DMS153 treated with DMSO at 0.1 percent for 48 hours (cell line): Measurements from ENCODE around the gene ENDOG.
"Not testable (repeated sequence)": the region's sequence is repeated elsewhere in the genome, so short reads cannot be mapped to it uniquely, and the experiment has no call there.

Experiments
- DNase-seq: peaks from one replicate; lab custom pipeline; 2025; ENCODE audit not compliant: unreplicated experiment; lab: John Stamatoyannopoulos, UW

ENDOG gene

DNA sequence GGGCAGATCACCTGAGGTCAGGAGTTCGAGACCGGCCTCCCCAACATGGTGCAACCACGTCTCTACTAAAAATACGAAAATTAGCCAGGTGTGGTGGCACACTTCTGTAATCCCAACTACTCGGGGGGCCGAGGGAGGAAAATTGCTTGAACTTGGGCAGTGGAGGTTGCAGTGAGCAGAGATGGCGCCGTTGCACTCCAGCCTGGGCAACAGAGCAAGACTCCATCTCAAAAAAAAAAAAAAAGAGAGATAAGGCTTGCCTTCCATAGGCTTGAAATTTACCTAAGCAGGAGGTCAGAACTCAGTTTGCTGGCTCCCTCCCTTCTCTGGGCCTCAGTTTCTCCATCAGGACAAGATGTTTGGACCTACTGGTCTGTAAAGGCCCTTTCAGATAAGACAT lies 10.0 kb downstream of the ENDOG start:
- DNase-seq = no peak

DNA sequence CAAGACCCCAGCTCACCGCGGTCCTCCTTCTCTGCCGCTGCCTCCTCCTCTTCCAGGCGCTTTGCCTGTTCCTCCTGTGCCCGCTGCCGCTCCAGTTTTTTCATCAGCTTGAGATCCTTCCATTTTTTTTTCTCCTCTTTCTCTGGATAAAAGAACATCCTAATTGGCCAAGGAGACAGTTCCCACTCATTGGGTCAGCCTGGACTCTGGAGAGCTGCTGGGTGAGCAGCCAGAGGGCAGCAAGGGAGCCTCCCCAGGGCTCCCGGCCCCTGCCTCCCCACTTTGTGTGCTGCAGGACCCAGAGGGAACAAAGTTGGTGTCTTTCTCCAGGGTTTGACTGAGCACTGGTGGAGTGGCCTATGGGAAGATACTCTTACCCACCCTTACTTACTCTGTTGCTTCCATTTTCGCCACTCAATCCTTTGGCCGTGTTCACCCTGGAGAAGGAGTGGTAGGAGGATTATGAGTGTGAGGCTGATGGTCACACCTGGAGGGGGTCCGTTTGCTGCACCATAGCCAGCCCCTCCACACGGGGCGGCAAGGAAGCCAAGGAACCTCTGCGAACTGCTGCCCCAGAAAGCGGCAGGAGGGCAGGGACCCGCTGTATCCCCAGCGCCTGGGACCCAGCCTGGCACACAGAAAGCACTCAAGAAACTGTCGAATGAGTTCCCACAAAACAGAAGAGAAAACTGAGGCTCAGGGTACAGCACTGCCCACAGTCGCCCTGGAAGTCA lies 10.6 kb downstream of the ENDOG start:
- no peak for DNase-seq

DNA sequence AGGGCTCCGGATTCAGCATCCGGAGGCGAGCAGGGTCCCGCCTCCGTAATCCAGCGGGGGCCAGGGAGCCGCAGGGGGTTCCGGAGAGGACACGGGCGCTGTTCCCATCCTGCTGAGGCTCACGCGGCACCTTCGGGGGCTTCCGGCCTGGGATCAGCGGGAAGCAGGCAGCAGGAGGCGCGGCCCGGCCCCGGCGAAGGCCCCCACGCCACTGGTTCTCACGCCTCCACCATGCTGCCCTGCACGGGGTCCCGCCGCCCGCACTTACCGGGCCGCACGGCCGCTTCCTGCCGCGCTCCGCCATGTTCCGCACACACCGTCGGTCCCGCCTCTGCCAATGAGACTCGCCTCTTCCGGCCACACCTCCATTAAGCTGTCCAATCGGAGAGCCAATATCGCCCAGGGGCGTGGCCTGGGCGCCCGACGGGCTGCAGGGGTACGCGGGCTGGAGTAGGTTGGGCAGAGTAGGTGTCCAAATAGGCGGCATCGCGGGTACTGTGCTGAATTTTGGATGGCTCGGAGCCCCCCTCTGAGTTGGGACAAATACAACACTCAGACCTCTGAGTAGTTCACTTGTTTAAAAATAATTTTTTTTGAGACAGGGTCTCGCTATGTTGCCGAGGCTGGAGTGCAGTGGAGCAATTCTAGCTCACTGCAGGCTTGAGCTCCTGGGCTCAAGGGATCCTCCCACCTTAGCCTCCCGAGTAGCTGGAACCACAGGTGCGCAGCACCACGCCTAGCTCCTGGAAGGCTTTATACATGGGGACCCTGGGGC lies 11.4 kb downstream of the ENDOG start, which contains the start of gene SPOUT1:
Gene SPOUT1, minus strand, starts transcription at position 318 of the 775 bp plus-strand sequence. Its CDS starts 14 bp downstream, at position 304.
- DNase-seq = peak; percentile 82

DNA sequence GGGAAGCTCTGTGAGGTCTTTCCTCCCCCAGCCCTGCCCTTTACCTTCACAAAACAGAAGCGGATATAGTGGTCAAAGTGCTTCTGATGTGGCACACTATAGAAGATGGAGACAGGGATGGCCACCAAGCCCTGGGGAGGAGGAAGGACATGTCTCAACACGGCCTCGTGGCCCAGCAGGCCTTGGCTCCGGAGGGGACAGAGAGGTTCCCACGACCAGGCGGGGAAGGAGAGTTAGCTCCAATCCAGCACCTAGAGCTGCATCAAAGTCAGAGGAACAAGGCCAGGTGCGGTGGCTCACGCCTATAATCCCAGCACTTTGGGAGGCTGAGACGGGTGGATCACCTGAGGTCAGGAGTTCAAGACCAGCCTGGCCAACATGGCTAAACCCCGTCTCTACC lies 15.4 kb downstream of the ENDOG start:
- DNase-seq = no peak

DNA sequence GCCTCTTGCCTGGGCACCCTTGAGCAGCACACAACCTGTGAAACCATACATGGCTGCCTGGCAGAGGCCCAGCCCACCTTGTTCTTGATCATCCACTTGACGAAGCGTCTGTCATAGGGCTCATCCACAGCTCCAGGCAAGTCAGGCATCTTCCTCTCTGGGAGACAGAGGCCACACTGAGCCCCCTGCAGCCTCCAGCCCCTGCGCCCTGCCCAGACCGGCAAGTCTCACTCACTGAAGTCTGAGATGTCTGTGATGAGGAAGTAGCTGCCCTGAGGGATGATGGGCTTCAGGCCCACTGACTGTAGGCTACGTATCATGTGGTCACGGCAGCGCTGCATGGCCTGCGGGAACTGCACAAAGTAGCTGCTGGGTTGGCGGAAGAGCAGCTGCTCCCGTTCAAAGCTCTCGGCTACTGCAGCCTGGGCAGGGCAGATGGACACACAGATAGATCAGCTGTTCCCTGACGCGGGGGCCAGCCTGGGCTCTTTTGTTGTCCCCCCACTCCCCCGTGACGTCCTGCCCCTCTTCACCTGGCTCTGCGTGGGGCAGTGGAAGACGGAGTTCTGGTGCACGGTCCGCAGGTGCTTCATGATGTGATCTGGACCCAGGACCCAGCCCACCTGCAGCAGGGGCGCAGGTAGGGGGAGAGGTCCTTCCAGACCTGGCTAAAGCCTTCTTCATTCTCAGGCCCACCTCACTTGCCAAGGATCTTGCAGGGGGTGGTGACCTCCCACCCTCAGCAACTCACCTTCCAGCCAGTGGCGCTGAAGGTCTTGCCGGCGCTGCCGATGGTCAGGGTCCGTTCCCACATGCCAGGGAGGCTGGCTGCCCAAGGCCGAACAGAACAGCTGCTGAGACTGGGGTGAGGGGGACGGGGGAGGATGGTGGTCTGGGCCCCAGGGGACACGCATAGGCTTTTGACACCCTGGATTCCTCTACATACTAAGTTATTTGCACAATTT lies 17.2 kb downstream of the ENDOG start:
- no peak for DNase-seq

DNA sequence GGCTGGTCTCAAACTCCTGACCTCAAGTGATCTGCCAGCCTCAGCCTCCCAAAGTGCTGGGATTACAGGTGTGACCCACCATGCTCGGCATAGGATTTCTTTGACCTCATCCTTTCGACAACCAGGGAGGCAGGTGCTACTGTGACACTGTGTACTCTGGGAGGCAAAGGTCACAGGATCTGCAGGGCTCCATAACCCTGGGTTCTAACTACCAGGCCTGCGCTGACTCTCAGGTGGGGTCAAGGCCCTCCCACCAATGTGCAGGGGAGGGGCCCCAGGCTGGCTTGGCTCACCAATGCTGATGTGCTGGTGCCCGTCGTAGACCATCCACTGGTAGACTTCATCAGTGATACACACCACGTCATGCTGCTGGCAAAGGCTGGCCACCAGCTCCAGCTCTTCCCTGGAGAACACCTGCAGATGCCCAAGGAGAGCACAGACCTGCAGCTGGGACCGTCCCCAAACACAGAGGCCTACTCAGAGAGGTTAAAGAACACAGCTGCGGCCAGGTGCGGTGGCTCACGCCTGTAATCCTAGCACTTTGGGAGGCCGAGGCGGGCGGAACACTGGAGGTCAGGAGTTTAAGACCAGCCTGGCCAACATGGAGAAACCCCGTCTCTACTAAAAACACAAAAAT lies 18.3 kb downstream of the ENDOG start:
- DNase-seq = no peak

DNA sequence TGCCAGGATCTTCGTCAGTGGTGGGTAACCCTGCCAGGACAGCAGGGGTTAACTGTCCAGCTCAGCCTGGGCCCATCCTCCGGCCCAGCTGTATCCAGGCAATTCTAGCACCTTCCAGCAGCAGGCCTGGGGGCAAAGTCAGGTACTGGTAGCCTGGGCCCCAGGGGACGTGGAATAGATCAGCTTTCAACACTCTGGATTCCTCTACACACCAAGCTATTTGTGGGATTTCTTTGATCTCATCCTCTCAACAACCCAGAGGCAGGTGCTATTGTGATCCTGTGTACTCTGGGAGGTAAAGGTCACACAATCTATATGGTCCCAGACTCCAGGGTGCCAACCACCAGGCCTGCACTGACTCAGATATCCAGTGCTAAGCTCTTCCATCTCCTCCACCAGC lies 20.0 kb downstream of the ENDOG start:
- no peak for DNase-seq

DNA sequence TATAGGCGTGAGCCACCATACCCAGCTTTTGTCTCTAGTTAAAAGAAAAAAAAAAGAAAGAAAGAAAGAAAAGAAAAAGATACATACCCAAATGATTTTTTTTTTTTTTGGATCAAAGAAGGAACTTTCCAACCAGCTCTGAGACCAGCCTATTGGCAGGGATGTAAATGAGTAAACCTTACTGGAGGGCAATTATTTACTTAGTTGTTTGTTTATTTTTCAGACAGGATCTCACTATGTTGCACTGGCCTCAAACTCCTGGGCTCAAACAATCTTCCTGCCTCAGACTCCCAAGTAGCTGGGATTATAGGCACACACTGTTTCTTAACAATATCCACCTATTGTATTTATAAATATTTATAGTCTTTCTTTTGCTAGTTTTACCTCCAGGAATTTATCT lies 22.2 kb downstream of the ENDOG start:
- DNase-seq = no peak

DNA sequence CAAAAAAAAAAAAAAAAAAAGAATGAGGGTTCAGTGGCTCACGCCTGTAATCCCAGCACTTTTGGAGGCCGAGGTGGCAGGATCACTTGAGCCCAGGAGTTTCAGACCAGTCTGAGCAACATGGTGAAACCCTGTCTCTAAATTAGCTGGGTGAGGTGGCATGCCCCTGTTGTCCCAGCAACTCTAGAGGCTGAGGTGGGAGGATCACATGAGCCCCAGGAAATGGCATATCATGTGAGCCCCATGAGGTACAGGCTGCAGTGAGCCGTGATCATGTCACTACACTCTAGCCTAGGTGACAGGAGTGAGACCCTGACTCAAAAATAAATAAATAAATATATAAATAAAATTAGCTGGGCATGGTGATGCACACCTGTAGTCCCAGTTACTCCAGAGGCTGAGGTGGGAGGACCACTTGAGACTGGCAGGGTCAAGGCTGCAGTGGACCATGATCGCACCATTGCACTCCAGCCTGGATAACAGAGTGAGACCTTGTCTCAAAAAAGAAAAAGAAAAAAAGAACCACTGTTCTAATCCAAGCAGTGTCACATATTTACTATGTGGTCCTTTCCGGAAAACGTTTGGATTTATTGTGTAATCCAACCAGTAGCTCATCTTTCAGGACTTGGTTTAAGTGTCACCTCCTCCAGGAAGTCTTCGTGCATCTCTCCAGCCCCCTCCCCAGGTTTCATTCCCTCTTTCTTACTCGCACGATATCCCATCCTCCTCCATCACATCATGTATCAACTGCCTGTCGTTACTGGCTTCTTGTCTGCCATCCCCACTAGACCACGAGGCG lies 23.6 kb downstream of the ENDOG start:
- DNase-seq = no peak

DNA sequence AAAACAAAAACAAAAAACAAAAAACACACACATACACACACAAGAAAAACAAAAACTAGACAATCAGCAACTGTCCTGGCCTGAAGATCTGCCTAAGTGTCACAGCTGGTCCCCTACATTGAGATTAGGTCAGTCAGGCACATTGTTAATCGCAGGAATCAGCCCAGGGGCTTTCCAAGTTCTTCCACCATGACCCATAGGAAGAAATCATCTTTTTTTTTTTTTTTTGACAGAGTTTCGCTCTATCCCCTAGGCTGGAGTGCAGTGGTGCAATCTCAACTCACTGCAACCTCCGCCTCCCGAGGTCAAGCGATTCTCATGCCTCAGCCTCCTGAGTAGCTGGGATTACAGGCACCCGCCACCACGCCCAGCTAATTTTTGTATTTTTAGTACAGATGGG lies 24.9 kb downstream of the ENDOG start:
- DNase-seq = not testable (repeated sequence)

DNA sequence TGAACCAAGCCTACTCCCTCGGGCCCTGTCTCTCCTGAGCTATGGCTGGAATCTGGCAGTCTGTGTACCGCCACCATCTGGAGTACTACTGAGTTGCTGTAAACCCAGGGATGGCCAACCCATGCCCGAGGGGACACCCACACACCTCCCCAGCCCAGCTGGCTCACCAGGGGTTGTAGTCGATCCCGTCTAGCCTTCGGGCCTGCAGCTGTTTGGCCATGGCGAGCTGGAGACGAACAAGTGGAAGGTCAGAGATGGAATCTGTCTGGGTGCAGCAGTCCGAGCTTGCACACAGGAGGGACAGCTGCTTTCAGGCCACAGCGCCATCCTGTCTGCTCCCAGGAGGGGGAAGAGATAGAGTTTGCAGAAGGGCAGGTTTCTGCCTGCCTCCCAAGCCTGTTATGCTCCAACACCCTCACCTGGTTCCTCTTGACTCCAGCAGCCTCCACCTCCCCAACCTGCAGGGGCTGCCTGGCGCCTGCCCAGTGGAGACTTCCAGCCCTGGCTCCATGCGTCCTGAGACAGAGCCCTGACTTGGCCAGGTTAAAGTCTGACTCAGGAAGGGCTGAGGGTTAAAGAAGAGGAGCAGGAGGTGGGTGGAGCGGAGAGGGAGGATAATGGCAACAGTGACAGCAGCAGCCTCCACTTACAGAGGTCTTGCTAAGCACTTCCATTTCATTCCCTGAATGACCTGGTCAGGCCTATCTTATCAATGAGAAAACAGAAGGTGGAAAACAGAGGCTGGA lies 27.1 kb downstream of the ENDOG start:
- peak; percentile 42 for DNase-seq

DNA sequence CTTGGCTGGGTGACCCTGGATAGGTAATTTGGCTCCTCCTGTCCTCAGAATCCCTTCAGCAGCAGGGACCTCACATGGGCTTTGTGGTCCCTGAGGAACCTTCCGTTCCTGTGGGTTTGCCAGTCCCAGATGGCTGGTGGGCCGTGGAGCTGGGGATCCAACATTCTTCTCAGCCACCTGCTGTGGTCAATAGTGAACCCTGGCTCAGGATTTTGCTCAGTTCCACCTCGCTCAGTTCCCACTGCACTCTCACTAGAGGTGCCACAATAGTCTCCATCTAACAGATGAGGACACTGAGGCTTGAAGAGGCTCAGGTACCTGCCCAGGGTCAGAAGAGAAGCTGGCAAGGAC lies 28.4 kb downstream of the ENDOG start:
- no peak for DNase-seq

DNA sequence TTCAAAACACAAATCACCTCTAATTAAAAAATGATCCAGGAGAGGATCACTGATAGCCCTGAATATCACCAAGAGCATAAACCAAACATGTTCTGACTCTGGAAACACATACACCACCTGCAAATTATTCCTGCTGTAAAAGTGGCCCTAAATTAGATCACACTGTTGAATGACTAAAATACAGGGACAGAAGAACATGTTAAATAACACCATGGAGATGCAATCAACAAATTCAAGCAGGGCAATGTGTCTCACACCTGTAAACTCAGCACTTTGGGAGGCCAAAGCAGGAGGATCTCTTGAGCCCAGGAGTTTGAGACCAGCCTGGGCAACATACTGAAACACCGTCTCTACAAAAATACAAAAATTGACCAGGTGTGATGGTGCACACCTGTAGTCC lies 29.5 kb downstream of the ENDOG start:
- DNase-seq = no peak

DNA sequence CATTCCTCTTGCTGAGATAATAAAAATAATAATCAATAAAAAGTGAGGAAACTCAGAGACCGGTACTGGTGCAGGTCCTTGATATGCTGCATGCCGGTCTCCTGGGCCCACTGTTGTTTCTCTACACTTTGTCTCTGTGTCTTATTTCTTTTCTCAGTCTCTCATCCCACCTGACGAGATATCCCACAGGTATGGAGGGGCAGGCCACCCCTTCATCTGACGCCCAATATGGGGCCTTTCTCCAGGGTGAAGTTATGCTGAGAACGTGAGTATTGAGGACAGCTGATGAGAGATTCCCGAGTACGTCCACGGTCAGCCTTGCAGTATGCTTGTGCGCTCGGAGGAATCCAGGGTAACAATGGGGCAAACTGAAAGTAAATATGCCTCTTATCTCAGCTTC lies 32.7 kb downstream of the ENDOG start:
- not testable (repeated sequence) for DNase-seq

DNA sequence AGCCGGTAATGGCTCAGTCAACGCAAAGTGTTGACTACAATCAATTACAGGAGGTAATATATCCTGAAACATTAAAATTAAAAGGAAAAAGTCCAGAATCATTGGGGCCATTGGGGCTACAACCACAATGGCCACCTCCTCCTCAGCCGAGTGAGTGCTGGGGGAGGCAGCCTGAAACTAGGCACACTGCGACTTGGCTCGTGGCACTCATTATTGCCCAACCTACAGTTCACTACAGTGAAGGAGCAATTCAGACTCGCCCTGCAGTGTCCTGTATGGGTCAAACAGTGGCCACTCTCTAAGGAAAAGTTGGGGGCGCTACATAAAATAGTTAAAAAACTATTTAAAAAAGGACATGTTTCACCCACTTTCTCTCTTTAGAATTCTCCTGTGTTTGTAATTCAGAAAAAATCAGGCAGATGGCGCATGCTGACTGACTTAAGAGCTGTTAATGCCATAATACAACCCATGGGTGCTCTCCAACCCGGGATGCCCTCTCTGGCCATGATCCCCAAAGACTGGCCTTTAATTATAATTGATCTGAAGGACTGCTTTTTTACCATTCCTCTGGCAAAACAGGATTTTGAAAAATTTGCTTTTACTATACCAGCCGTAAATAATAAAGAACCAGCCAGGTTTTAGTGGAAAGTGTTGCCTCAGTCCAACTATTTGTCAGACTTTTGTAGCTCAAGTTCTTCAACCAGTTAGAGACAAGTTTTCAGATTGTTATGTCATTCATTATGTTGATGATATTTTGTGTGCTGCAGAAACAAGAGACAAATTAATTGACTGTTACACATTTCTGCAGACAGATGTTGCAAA lies 33.7 kb downstream of the ENDOG start:
- peak; percentile 11 for DNase-seq

DNA sequence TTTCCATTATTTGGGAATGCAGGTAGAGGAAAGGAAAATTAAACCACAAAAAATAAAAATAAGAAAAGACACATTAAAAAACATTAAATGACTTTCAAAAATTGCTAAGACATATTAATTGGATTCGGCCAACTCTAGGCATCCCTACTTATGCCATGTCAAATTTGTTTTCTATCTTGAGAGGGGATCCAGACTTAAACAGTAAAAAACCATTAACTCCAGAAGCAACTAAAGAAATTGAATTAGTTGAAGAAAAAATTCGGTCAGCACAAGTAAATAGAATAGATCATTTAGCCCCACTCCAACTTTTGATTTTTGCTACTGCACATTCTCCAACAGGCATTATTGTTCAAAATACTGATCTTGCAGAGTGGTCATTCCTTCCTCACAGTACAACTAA lies 34.3 kb downstream of the ENDOG start:
- DNase-seq = not testable (repeated sequence)

DNA sequence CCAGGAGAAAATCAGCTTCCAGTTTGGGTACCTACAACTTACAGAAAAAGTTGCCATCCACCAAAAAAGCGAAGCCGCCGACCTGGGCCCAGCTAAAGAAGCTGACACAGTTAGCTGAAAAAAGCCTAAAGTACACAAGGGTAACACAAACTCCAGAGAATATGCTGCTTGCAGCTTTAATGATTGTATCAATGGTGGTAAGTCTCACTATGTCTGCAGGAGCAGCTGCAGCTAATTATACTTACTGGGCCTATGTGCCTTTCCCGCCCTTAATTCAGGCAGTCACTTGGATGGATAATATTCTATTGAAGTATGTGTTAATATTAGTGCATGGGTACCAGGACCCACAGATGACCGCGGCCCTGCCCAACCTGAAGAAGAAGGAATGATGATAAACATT lies 36.2 kb downstream of the ENDOG start:
- not testable (repeated sequence) for DNase-seq

DNA sequence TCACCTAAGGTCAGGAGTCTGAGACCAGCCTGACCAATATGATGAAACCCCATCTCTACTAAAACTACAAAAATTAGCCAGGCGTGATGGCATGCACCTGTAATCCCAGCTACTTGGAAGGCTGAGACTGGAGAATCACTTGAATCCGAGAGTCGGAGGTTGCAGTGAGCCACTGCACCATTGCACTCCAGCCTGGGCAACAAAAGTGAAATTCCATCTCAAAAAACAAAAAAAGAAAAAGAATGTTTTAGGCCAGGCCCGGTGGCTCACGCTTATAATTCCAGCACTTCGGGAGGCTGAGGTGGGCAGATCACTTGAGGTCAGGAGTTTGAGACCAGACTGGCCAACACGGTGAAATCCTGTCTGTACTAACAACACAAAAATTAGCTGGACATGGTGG lies 40.2 kb downstream of the ENDOG start:
- DNase-seq = not testable (repeated sequence)

DNA sequence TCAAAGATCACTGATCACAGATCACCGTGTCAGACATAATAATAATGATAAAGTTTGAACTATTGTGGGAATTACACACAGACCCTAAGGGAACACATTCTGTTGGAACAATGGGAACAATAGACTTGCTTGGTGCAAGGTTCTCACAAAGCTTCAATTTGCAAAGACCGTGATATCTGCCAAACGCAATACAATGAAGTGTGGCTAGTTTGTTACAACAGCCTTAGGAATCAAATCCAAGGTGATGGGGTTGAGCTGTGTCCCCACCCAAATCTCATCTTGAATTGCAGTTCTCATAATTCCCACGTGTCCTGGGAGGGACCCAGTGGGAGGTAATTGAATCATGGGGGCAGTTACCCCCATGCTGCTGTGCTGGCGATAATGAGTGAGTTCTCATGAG lies 42.6 kb downstream of the ENDOG start:
- no peak for DNase-seq
